Astrocyte (in vitro differentiated cells and primary cell): ENCODE data around the gene ZP2. TPM values are rescaled to one million over a fixed set of nuclear protein-coding genes. Genes with fewer than 3 reads are reported as not detected.
"Not testable (repeated sequence)": the region's sequence is repeated elsewhere in the genome, so short reads cannot be mapped to it uniquely, and the experiment has no call there.

Source experiments
- DNase-seq: peaks from one replicate; pipeline ENCODE4 v3.0.0-alpha.2; 2010; ENCODE audit warnings: low read depth
- FAIRE-seq: peaks from 2 replicates; lab custom pipeline; 2011; peaks lifted over from hg19 to GRCh38; lab: Jason Lieb, UNC
- H2AFZ ChIP-seq: 2 replicates; pipeline ENCODE4 v1.6.0; 2012; ENCODE audit warnings: low read depth, low read length, inconsistent platforms
- H3K27ac ChIP-seq: 2 replicates; pipeline ENCODE4 v1.5.1; 2011; ENCODE audit warnings: low read depth, low read length, inconsistent platforms
- H3K27me3 ChIP-seq: 2 replicates; pipeline ENCODE4 v1.6.0; 2011; ENCODE audit warnings: low read length, inconsistent platforms; ENCODE audit not compliant: insufficient read depth
- H3K36me3 ChIP-seq: 2 replicates; pipeline ENCODE4 v1.5.1; 2011; ENCODE audit warnings: low read length, inconsistent platforms; ENCODE audit not compliant: insufficient read depth
- H3K4me1 ChIP-seq: 2 replicates; pipeline ENCODE4 v1.5.1; 2011; ENCODE audit warnings: low read length, inconsistent platforms; ENCODE audit not compliant: insufficient read depth
- H3K4me2 ChIP-seq: 2 replicates; pipeline ENCODE4 v1.6.0; 2012; ENCODE audit warnings: low read length, inconsistent platforms
- H3K4me3 ChIP-seq: 2 replicates; pipeline ENCODE4 v1.5.1; 2011; ENCODE audit warnings: low read depth, mild to moderate bottlenecking, low read length, inconsistent platforms; ENCODE audit not compliant: insufficient read depth
- H3K79me2 ChIP-seq: 2 replicates; pipeline ENCODE4 v1.6.0; 2012; ENCODE audit warnings: mild to moderate bottlenecking, low read length, inconsistent platforms; ENCODE audit not compliant: insufficient read depth
- H3K9ac ChIP-seq: 2 replicates; pipeline ENCODE4 v1.6.0; 2012; ENCODE audit warnings: mild to moderate bottlenecking, low read length, inconsistent platforms
- H3K9me3 ChIP-seq: 2 replicates; pipeline ENCODE4 v1.5.1; 2012; ENCODE audit warnings: low read depth, mild to moderate bottlenecking, low read length, inconsistent platforms; ENCODE audit not compliant: insufficient read depth
- H4K20me1 ChIP-seq: 2 replicates; pipeline ENCODE4 v1.6.0; 2012; ENCODE audit warnings: low read length, inconsistent platforms; ENCODE audit not compliant: insufficient read depth
- H3K27ac Mint-ChIP-seq: one replicate; pipeline ENCODE4 v1.8.0; 2021; ENCODE audit warnings: mild to moderate bottlenecking, mixed read lengths; ENCODE audit not compliant: unreplicated experiment
- H3K27me3 Mint-ChIP-seq: one replicate; pipeline ENCODE4 v1.8.0; 2021; ENCODE audit warnings: low read depth, mixed read lengths; ENCODE audit not compliant: unreplicated experiment
- H3K36me3 Mint-ChIP-seq: one replicate; pipeline ENCODE4 v1.8.0; 2021; ENCODE audit warnings: low read depth, mixed read lengths; ENCODE audit not compliant: unreplicated experiment
- H3K4me1 Mint-ChIP-seq: one replicate; pipeline ENCODE4 v1.8.0; 2021; ENCODE audit warnings: low read depth, mixed read lengths; ENCODE audit not compliant: unreplicated experiment
- H3K4me3 Mint-ChIP-seq: one replicate; pipeline ENCODE4 v1.8.0; 2021; ENCODE audit warnings: mild to moderate bottlenecking, moderate library complexity, mixed read lengths; ENCODE audit not compliant: unreplicated experiment
- H3K9me3 Mint-ChIP-seq: one replicate; pipeline ENCODE4 v1.8.0; 2021; ENCODE audit warnings: mild to moderate bottlenecking, mixed read lengths; ENCODE audit not compliant: unreplicated experiment
- CTCF ChIP-seq: IDR thresholded peaks from 2 replicates; pipeline ENCODE4 v1.5.1; 2011; ENCODE audit warnings: low read depth, mild to moderate bottlenecking, inconsistent platforms, low read length, moderate library complexity; ENCODE audit not compliant: insufficient read depth
- EZH2 ChIP-seq: IDR thresholded peaks from 2 replicates; pipeline ENCODE4 v1.6.1; 2012; ENCODE audit warnings: mild to moderate bottlenecking, low read length, inconsistent platforms; ENCODE audit not compliant: insufficient read depth
- total RNA-seq: library from RNA; stranded (reverse); gene quantifications from 2 replicates; pipeline ENCODE4 v1.2.1, GENCODE V29; 2021

ZP2 gene
- total RNA-seq, 1 donor from 2014 or later = not detected

DNA sequence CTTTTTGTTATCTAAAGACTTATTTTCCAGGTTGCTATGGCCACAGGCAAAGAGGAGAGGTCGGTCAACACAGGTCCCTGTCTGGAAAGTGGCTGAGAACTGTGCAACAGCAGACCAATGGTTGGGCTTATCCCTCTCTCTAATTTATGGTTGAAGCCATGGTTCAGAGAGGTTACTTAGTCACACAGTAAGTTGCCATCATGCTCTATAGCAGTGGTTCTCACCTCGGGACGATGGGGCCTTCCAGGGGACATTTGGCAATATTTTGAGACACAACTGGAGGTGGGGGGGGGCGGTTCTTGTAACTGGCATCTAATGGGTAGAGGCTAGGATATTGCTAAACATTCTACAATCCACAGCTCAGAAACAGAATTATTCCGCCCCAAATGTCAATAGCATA lies 53.7 kb downstream of the ZP2 start:
- Histone ChIP-seq H3K79me2 (no peaks in the 10 kb centered on the region), H2AFZ (peak overlapping the region; percentile 87), H3K4me1 (peaks cover 9% of the 10 kb centered on the region), H3K27me3 (no peaks in the 10 kb centered on the region), H3K4me2 (peak overlapping the region; percentile 91), H4K20me1 (no peaks in the 10 kb centered on the region), H3K9ac (no peak overlapping the region), H3K27ac (no peak overlapping the region), H3K36me3 (no peaks in the 10 kb centered on the region), H3K4me3 (no peak overlapping the region), H3K9me3 (no peaks in the 10 kb centered on the region)
- DNase-seq (no peak), FAIRE-seq (no peak)
- H3K36me3 Mint-ChIP-seq = no peaks in the 10 kb centered on the region
- H3K9me3 Mint-ChIP-seq = no peaks in the 10 kb centered on the region
- TF ChIP-seq CTCF = no peak
- no peak for TF ChIP-seq EZH2
- no peaks in the 10 kb centered on the region for H3K27me3 Mint-ChIP-seq
- H3K4me1 Mint-ChIP-seq = peaks cover 3% of the 10 kb centered on the region
- no peak overlapping the region for H3K27ac Mint-ChIP-seq
- H3K4me3 Mint-ChIP-seq = peak overlapping the region; percentile 6

- H3K9me3 Mint-ChIP-seq = no peaks in the 10 kb centered on the region
- Histone ChIP-seq H3K79me2 (no peaks in the 10 kb centered on the region), H3K27ac (no peak overlapping the region), H3K4me2 (peak overlapping the region; percentile 45), H3K9me3 (no peaks in the 10 kb centered on the region), H2AFZ (no peak overlapping the region), H3K36me3 (no peaks in the 10 kb centered on the region), H4K20me1 (no peaks in the 10 kb centered on the region), H3K9ac (no peak overlapping the region), H3K4me1 (peaks cover 9% of the 10 kb centered on the region), H3K4me3 (no peak overlapping the region), H3K27me3 (no peaks in the 10 kb centered on the region)
- no peaks in the 10 kb centered on the region for H3K27me3 Mint-ChIP-seq
- H3K4me1 Mint-ChIP-seq = peaks cover 3% of the 10 kb centered on the region
- peak; percentile 78 for DNase-seq
- H3K27ac Mint-ChIP-seq = no peak overlapping the region
- peak; percentile 75 for TF ChIP-seq CTCF
- no peak for TF ChIP-seq EZH2
- H3K36me3 Mint-ChIP-seq = no peaks in the 10 kb centered on the region
- peak; percentile 56 for FAIRE-seq
- no peak overlapping the region for H3K4me3 Mint-ChIP-seq
Measured at GRCh38 chr16:21156767-21157467, 54.5 kb downstream of the ZP2 start.

- not testable (repeated sequence) for H3K9me3 Mint-ChIP-seq, H3K9me3 ChIP-seq, H3K4me2 ChIP-seq
Measured at GRCh38 chr16:21156011-21156410, 55.4 kb downstream of the ZP2 start.

DNA sequence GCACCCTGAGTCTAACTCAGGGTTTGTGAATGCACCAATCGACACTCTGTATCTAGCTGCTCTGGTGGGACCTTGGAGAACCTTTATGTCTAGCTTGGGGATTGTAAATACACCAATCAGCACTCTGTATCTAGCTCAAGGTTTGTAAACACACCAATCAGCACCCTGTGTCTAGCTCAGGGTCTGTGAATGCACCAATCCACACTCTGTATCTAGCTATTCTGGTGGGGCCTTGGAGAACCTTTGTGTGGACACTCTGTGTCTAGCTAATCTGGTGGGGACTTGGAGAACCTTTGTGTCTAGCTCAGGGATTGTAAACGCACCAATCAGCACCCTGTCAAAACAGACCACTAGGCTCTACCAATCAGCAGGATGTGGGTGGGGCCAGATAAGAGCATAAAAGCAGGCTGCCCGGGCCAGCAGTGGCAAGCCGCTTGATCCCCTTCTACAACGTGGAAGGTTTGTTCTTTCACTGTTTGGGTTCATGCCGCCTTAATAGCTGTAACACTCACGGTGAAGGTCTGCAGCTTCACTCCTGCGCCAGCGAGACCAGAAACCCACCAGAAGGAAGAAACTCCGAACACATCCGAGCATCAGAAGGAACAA lies 58.1 kb downstream of the ZP2 start:
- not testable (repeated sequence) for H2AFZ ChIP-seq, DNase-seq, H3K36me3 ChIP-seq, H3K4me3 ChIP-seq, H3K27me3 ChIP-seq, H3K9me3 ChIP-seq, H3K9me3 Mint-ChIP-seq, H3K27ac ChIP-seq, H3K4me2 ChIP-seq, H3K4me3 Mint-ChIP-seq, FAIRE-seq, H4K20me1 ChIP-seq, H3K79me2 ChIP-seq, H3K4me1 Mint-ChIP-seq, H3K27me3 Mint-ChIP-seq, H3K36me3 Mint-ChIP-seq, H3K9ac ChIP-seq, H3K27ac Mint-ChIP-seq
- peaks cover 14% of the 10 kb centered on the region for H3K4me1 ChIP-seq

More at GRCh38 chr16:21156011-21156410, 55.4 kb downstream of the ZP2 start:
- H3K27ac Mint-ChIP-seq, H3K79me2 ChIP-seq, H3K4me3 Mint-ChIP-seq, H3K9ac ChIP-seq, H3K36me3 Mint-ChIP-seq, H3K27me3 ChIP-seq, H3K4me1 Mint-ChIP-seq, H3K27me3 Mint-ChIP-seq, H4K20me1 ChIP-seq, H3K36me3 ChIP-seq, H3K4me1 ChIP-seq, H3K4me3 ChIP-seq, FAIRE-seq, DNase-seq, H3K27ac ChIP-seq, H2AFZ ChIP-seq: not testable (repeated sequence)
